ENCODE results near the gene CASTOR1.

The CASTOR1 gene

DNA sequence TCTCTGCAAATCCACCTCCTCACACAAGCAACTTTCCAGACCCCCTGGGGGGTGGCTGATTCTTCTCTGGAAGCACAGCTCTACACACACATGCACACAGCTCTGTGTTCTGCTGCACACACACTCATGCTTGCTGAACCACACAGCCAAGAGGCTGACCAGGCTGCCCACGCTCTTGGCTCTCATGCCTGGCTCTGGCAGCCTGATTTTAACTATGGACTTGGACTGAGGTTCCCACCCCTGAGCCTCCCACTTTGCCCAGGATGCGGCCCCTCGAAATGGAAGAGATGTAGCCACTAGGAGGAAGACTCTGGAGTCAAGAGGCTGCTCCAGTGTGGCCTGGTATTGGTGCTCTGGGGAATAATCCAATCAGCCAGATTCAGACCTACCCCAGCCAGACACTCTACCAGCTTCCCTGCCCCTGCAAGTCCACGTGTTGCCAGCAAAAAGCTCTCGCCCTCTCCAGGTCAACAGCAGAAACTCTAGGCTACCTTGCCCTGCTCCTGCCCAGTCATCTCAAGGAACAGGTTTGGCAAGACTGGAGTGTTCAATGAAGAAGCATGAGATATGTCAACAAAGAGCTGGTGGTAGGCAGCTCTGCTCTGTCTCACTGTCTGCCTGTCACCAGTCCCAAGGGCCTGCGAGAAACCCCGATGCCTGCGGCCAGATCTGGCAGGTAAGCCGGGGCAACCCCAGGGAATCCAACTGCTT, 8.8 kb upstream of the CASTOR1 start:
- DNase-seq (ENCODE audit: low read depth, low spot score) = peak; percentile 85

DNA sequence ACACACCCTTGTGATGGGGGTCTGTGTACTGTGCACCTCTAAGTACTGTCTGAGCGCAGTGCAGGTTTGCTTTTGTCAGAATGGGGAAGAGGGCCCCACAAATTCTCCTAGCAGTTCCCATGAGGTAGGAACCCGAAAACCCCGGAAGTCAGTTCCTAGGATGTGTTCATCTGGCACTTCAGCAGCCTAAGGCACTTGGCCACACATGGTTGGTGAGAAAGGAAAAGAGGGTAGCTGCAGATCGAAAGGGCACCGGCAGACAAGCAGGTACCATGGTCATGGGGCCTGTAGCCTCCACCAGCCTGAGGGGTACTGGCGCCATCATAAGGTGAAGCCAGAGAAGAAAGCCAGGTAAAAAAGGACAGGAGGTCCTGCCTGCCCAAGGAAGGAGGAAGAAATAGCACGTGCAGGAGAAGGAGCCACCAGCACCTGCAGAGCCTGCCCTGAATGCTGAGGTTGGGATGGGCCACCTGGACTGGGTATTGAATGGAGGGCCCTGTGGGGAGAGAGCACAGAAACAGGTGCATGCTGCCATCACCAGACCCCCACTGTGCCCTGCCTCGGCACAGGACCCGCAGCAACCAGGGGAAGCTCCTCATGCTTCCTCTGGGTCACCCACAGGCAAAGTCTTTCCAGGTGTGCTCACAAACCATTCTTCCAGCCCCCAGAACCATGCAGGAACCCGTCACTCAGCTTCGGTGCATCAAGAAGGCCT, 8.1 kb upstream of the CASTOR1 start:
- no peak for DNase-seq (ENCODE audit: low read depth, low spot score)

DNA sequence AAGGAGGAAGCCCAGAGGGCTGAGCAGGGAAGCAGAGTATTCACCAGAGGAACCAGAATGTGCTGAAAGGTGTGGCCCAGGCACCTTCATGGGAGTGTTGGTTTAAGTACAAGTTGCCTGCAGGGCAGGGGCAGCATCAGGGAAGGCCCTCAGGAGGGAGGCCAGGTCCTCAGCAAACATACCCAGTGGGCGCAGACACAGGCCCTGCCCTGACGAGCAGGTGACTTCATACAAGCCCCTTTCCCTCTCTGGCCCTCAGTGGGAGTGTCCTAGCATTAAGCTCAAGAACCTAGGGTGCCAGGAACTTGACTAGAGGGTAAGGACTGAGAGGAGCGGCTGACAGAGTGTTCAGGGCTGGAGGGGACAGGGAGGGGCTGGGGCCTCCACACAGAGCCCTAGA, 7.5 kb upstream of the CASTOR1 start:
- no peak for DNase-seq (ENCODE audit: low read depth, low spot score)

- DNase-seq (ENCODE audit: low read depth, low spot score) = no peak
Measured at GRCh38 chr22:30296324-30296723, 7.0 kb upstream of the CASTOR1 start.

DNA sequence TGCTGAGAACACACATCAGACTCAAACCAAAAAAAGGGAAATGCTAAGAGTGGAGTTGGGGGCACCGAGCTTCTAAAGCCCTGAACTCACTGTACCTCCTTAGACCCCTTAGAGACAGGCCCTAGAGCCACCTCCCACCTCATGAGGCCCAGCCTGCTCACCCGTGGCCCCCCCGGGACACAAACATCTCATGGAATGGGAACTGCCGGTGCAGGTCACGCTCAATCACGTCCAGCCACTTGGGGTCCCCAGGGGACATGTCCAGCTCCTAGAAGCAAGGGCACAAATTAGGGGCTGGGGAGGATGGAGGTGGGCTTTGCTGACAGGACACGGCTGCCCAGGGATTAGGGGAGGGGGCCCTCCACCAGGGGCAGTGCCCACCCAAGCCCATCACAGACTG, 6.3 kb upstream of the CASTOR1 start:
- no peak for DNase-seq (ENCODE audit: low read depth, low spot score)

DNA sequence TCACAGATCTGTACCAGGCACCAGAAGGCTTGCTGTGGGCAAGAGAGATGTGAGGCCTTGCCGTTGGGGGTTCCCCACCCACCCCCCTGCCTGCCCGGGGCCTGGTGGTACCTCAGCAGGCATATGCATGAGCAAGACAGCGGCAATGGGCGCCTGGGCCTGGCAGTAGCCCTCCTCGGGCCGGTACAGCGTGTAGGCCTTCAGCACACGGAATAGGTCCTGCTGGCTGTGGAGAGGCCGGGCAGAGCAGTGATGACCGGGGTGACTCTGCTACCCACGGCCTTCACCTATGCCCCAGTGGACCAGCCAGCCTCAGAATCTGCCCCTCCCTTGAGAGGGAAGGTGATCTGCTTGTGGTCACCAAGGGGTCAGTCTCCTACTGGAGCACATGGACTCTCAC, 5.5 kb upstream of the CASTOR1 start:
- no peak for DNase-seq (ENCODE audit: low read depth, low spot score)

DNA sequence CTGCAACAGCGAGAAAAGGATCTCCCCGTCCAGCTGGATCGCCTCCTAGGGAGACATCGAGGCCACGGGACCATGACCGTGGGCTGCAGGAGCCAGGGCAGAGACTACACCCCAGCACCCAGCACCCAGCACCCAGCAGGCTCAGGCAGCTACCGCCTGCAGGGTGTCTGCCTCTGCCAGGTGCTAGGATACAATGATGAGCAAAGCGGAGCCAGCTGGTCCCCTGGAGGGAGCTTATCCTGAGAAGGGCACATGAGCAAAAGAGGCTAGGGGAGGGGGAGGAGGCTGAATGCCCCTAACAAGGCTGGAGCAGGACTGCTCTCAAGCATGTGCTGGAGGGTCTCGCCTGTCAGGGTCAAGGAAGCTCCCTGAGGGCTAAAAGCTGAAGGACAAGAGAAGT, 4.8 kb upstream of the CASTOR1 start:
- no peak for DNase-seq (ENCODE audit: low read depth, low spot score)

GRCh38 chr22:30293026-30293425, 3.7 kb upstream of the CASTOR1 start:
- DNase-seq (ENCODE audit: low read depth, low spot score) = no peak

- DNase-seq (ENCODE audit: low read depth, low spot score) = no peak
Measured at GRCh38 chr22:30292069-30292970, 3.0 kb upstream of the CASTOR1 start.

- DNase-seq (ENCODE audit: low read depth, low spot score) = peak; percentile 40
Measured at GRCh38 chr22:30291058-30291892, 2.0 kb upstream of the CASTOR1 start.

- peak; percentile 64 for DNase-seq (ENCODE audit: low read depth, low spot score)
Measured at GRCh38 chr22:30290342-30291057, 1.2 kb upstream of the CASTOR1 start.

- DNase-seq (ENCODE audit: low read depth, low spot score) = no peak
Measured at GRCh38 chr22:30289980-30290313, 642 bp upstream of the CASTOR1 start.

GRCh38 chr22:30288419-30289140, 725 bp downstream of the CASTOR1 start:
- DNase-seq (ENCODE audit: low read depth, low spot score) = no peak

- peak; percentile 98 for DNase-seq (ENCODE audit: low read depth, low spot score)
Measured at GRCh38 chr22:30287648-30288418, 1.5 kb downstream of the CASTOR1 start.

DNA sequence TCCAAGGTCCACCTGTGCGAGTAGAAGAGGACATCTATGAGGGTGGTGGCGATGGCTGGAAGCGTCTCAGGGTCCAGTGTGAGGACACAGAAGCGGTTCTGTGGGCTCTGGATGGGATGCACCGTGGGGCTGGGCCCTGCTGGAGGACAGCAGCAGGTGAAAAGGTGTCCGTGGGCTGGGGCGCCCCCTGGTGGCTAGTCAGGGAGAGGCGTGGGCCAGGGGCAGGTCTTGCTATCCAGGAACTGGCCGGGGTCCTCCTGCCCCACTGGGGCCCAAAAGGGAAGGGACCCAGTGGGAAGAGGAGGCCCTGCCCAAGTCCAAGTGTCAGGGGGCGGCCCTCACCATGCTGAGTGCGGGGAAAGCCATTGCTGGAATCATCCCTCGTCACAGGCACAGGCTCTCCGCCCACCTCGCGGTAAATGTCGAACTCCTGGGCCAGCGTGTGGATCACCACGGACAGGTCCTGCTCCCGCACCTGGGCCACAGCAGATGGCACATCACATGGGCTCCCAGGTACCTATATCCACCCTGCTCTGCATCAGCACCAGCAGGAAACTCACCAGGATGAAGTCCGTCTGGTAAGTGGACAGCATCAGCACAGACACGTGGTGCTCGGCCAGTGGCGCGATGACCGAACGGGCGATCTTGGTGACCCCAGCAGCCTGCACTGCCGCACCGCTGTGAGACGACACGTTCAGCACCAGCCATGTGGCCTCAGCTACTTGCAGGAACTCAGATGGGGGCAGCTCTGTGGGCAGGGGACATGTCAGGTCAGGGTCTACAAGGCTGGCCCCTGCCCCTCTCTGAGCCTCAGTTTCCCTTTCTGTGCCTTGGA, 2.3 kb downstream of the CASTOR1 start:
- peak; percentile 91 for DNase-seq (ENCODE audit: low read depth, low spot score)

DNA sequence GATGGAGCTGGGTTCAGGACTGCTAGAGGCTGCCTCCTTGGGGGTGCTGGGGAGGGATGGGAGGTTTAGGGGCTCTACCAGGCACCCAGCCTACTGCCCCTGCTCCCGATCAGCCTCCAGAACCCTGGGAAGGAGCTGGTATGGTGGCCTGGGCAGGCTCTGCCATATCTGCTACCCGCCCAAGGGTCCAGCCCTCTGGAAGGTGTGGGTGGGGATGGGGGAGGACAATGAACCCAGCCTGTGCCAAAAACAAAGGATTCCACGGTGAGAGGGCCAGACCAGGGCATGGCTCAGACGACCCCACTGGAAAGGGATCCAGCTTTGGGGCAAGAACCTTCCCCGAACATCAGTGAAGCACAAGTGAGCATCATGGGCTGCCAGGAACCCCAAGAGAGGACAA, 3.0 kb downstream of the CASTOR1 start:
- DNase-seq (ENCODE audit: low read depth, low spot score) = no peak

DNA sequence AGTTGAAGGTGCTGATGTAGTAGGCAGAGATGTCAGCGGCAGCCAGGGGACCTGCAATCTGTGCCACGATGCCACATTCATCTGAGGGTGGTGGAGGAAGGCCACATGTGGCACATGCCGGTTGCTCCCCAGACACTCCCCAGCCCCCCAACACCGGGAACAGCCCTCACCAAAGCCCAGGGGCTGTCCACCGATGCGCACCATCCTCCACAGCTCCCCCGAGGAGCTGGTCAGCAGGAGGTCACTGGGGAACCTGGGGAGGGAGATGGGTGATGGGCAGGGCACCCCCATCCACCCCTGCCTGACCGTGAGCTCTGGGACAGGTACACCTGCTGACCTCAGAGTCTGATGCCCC, 3.5 kb downstream of the CASTOR1 start:
- no peak for DNase-seq (ENCODE audit: low read depth, low spot score)

GRCh38 chr22:30285176-30285845, 4.0 kb downstream of the CASTOR1 start:
- no peak for DNase-seq (ENCODE audit: low read depth, low spot score)
